GM13976 (cell line): ENCODE measurements around the gene TERB1.
"Not testable (repeated sequence)": the region's sequence is repeated elsewhere in the genome, so short reads cannot be mapped to it uniquely, and the experiment has no call there.

Experiments used
- DNase-seq: peaks from one replicate; pipeline ENCODE4 v3.0.0; 2012; ENCODE audit warnings: low spot score
- CTCF ChIP-seq: IDR thresholded peaks from 2 replicates; pipeline ENCODE4 v1.5.1; 2012; ENCODE audit warnings: borderline replicate concordance, mild to moderate bottlenecking; ENCODE audit not compliant: insufficient read depth; ENCODE audit errors: extremely low read depth, missing control alignments, control extremely low read depth
- in situ Hi-C: fragments of 300-500 bp; cut with MboI; formaldehyde crosslinking; loops from one replicate; pipeline ENCODE4 v1.12.0; 2022; ENCODE audit warnings: low sequenced_read_pairs, mixed read lengths, inconsistent platforms; ENCODE audit not compliant: unreplicated experiment

Gene TERB1

GRCh38 chr16:66802159-66802558, 775 bp upstream of the TERB1 start:
- no peak for DNase-seq
- no peak for TF ChIP-seq CTCF
- in situ Hi-C loops = no loop called here

GRCh38 chr16:66800856-66801255, 528 bp downstream of the TERB1 start:
- in situ Hi-C loops = no loop called here
- no peak for DNase-seq
- TF ChIP-seq CTCF = no peak

- TF ChIP-seq CTCF = no peak
- in situ Hi-C loops = no loop called here
- DNase-seq = no peak
Observed at GRCh38 chr16:66798161-66798560, 3.2 kb downstream of the TERB1 start.

GRCh38 chr16:66793984-66794383, 7.4 kb downstream of the TERB1 start:
- DNase-seq, in situ Hi-C loops: not testable (repeated sequence)

- in situ Hi-C loops = no loop called here
- no peak for TF ChIP-seq CTCF
Observed at GRCh38 chr16:66790130-66790733, 11.2 kb downstream of the TERB1 start.

GRCh38 chr16:66787427-66787826, 14.0 kb downstream of the TERB1 start:
- in situ Hi-C loops = no loop called here
- no peak for TF ChIP-seq CTCF
- no peak for DNase-seq

More at GRCh38 chr16:66790130-66790733, 11.2 kb downstream of the TERB1 start:
- DNase-seq = no peak

GRCh38 chr16:66786551-66786950, 14.8 kb downstream of the TERB1 start:
- no peak for DNase-seq
- no peak for TF ChIP-seq CTCF
- in situ Hi-C loops = no loop called here

GRCh38 chr16:66776457-66776856, 24.9 kb downstream of the TERB1 start:
- no peak for DNase-seq
- in situ Hi-C loops = no loop called here
- TF ChIP-seq CTCF = no peak
